IMR-90 (cell line): Measurements from ENCODE around the gene CFAP161. TPM values are rescaled to one million over a fixed set of nuclear protein-coding genes. Genes with fewer than 3 reads are reported as not detected.

ENCODE experiments used
- ATAC-seq: fragments of 200-7000 bp; cut with Tn5 transposase; 2 replicates; pipeline ENCODE4 v1.9.1; 2020; ENCODE audit warnings: low read depth, mild to moderate bottlenecking, moderate library complexity
- BruUV-seq: library from RNA; stranded (reverse); fragments of 400-500 nt; replicated peaks from 2 replicates; lab custom pipeline; 2021; lab: Mats Ljungman, UMichigan
- CTCF ChIA-PET: fragments of 300-600 bp; formaldehyde crosslinking; extraction: SDS; loops from one replicate; lab custom pipeline; 2021; ENCODE audit warnings: antibody characterized with exemption; lab: Yijun Ruan, JAX
- POLR2A ChIA-PET: fragments of 300-600 bp; sonication (Branson Sonifier 250); formaldehyde crosslinking; loops from one replicate; lab custom pipeline; 2022; ENCODE audit warnings: antibody characterized with exemption; ENCODE audit not compliant: unreplicated experiment; lab: Charles Lee
- DNase-seq: peaks from one replicate; pipeline ENCODE4 v3.0.0; 2013
- H2AFZ ChIP-seq: replicated peaks from 2 replicates; pipeline ENCODE3; 2013; ENCODE audit warnings: low read length, mild to moderate bottlenecking; ENCODE audit not compliant: poor library complexity
- H2AK5ac ChIP-seq: 2 replicates; pipeline ENCODE4 v1.6.1; 2013; ENCODE audit warnings: low read depth, low read length, inconsistent platforms
- H2AK9ac ChIP-seq: replicated peaks from 2 replicates; pipeline ENCODE3; 2013; ENCODE audit warnings: mild to moderate bottlenecking, low read depth, low read length, moderate library complexity; ENCODE audit not compliant: poor library complexity
- H2BK120ac ChIP-seq: 2 replicates; pipeline ENCODE4 v1.6.1; 2013; ENCODE audit warnings: low read depth, low read length, inconsistent platforms
- H2BK15ac ChIP-seq: 3 replicates; pipeline ENCODE4 v1.6.1; 2013; ENCODE audit warnings: low read depth, low read length, inconsistent platforms
- H2BK20ac ChIP-seq: 2 replicates; pipeline ENCODE4 v1.6.1; 2013; ENCODE audit warnings: low read depth, mild to moderate bottlenecking, inconsistent platforms, low read length, moderate library complexity
- H2BK5ac ChIP-seq: 2 replicates; pipeline ENCODE4 v1.6.1; 2013; ENCODE audit warnings: mild to moderate bottlenecking, low read depth, low read length, inconsistent platforms; ENCODE audit not compliant: poor library complexity, severe bottlenecking
- H3K14ac ChIP-seq: replicated peaks from 2 replicates; pipeline ENCODE4 v1.6.1; 2013; ENCODE audit warnings: low read depth, low read length, inconsistent platforms
- H3K18ac ChIP-seq: 2 replicates; pipeline ENCODE4 v1.6.1; 2013; ENCODE audit warnings: low read depth, low read length, control low read depth
- H3K23ac ChIP-seq: 2 replicates; pipeline ENCODE4 v1.6.1; 2013; ENCODE audit warnings: low read depth, low read length, inconsistent platforms
- H3K27ac ChIP-seq: 2 replicates; pipeline ENCODE4 v1.5.1; 2013; ENCODE audit warnings: mild to moderate bottlenecking, control low read depth, low read length; ENCODE audit not compliant: insufficient read depth
- H3K27me3 ChIP-seq: 2 replicates; pipeline ENCODE4 v1.6.1; 2013; ENCODE audit warnings: low read length; ENCODE audit not compliant: control insufficient read depth, insufficient read depth
- H3K36me3 ChIP-seq: 2 replicates; pipeline ENCODE4 v1.6.1; 2013; ENCODE audit warnings: low read length, mixed read lengths; ENCODE audit not compliant: control insufficient read depth, insufficient read depth
- H3K4ac ChIP-seq: 2 replicates; pipeline ENCODE4 v1.6.1; 2013; ENCODE audit warnings: low read depth, low read length, inconsistent platforms
- H3K4me1 ChIP-seq: 2 replicates; pipeline ENCODE4 v1.6.1; 2013; ENCODE audit warnings: low read length, mixed read lengths; ENCODE audit not compliant: control insufficient read depth, insufficient read depth
- H3K4me2 ChIP-seq: 2 replicates; pipeline ENCODE4 v1.6.1; 2013; ENCODE audit warnings: low read depth, mild to moderate bottlenecking, control low read depth, low read length, moderate library complexity
- H3K4me3 ChIP-seq: 2 replicates; pipeline ENCODE4 v1.5.1; 2013; ENCODE audit warnings: low read depth, mild to moderate bottlenecking, control low read depth, low read length, moderate library complexity; ENCODE audit not compliant: insufficient read depth
- H3K56ac ChIP-seq: 2 replicates; pipeline ENCODE4 v1.6.1; 2013; ENCODE audit warnings: low read length, inconsistent platforms; ENCODE audit not compliant: insufficient read depth; ENCODE audit errors: extremely low read depth
- H3K79me1 ChIP-seq, 2 experiments: 2 replicates each; pipeline ENCODE4 v1.6.1; 2013; ENCODE audit warnings: low read length in 2 of 2, inconsistent platforms in 1 of 2, low read depth in 1 of 2
- H3K9ac ChIP-seq: 2 replicates; pipeline ENCODE4 v1.6.1; 2013; ENCODE audit warnings: low read depth, low read length, control low read depth
- H3K9me1 ChIP-seq: 2 replicates; pipeline ENCODE4 v1.6.1; 2013; ENCODE audit warnings: low read length, inconsistent platforms; ENCODE audit not compliant: insufficient read depth
- H3K9me3 ChIP-seq: 2 replicates; pipeline ENCODE4 v1.6.1; 2013; ENCODE audit warnings: low read length; ENCODE audit not compliant: control insufficient read depth, insufficient read depth
- H4K20me1 ChIP-seq: 2 replicates; pipeline ENCODE4 v1.6.1; 2013; ENCODE audit warnings: low read length, inconsistent platforms; ENCODE audit not compliant: insufficient read depth
- H4K5ac ChIP-seq: 2 replicates; pipeline ENCODE4 v1.6.1; 2013; ENCODE audit warnings: mild to moderate bottlenecking, low read depth, low read length, control low read depth
- H4K8ac ChIP-seq, 2 experiments: 2 replicates each; pipeline ENCODE4 v1.6.1; 2013; ENCODE audit warnings: low read depth in 2 of 2, low read length in 2 of 2, control low read depth in 1 of 2, inconsistent platforms in 1 of 2
- H4K91ac ChIP-seq: 2 replicates; pipeline ENCODE4 v1.6.1; 2013; ENCODE audit warnings: low read depth, low read length, inconsistent platforms; ENCODE audit not compliant: insufficient read depth
- BHLHE40 ChIP-seq: fragments of 150-350 bp; IDR thresholded peaks from 2 replicates; pipeline ENCODE4 v1.6.1; 2016; ENCODE audit warnings: mild to moderate bottlenecking, low read depth, low read length
- CEBPB ChIP-seq: IDR thresholded peaks from 2 replicates; pipeline ENCODE4 v1.6.1; 2012; ENCODE audit warnings: low read depth, low read length, improper control_type of control experiment
- CHD1 ChIP-seq: IDR thresholded peaks from 2 replicates; pipeline ENCODE4 v1.6.1; 2012; ENCODE audit warnings: low read depth, low read length, improper control_type of control experiment
- CTCF ChIP-seq: conservative IDR thresholded peaks from 2 replicates; pipeline ENCODE4 v1.5.1; 2012; ENCODE audit warnings: mild to moderate bottlenecking, low read depth, low read length, improper control_type of control experiment
- ELK1 ChIP-seq: fragments of 150-350 bp; IDR thresholded peaks from 2 replicates; pipeline ENCODE4 v1.6.1; 2016; ENCODE audit warnings: low read depth, mild to moderate bottlenecking, low read length, moderate library complexity, borderline replicate concordance
- FOS ChIP-seq: fragments of 150-350 bp; IDR thresholded peaks from 2 replicates; pipeline ENCODE4 v1.6.1; 2016; ENCODE audit warnings: low read depth, low read length
- MAFK ChIP-seq: IDR thresholded peaks from 2 replicates; pipeline ENCODE4 v1.6.1; 2012; ENCODE audit warnings: low read depth, low read length, improper control_type of control experiment
- MAZ ChIP-seq: IDR thresholded peaks from 2 replicates; pipeline ENCODE4 v1.6.1; 2012; ENCODE audit warnings: low read depth, mild to moderate bottlenecking, low read length, improper control_type of control experiment, moderate library complexity, borderline replicate concordance
- MXI1 ChIP-seq: IDR thresholded peaks from 2 replicates; pipeline ENCODE4 v1.6.1; 2012; ENCODE audit warnings: low read depth, mild to moderate bottlenecking, low read length, moderate library complexity, borderline replicate concordance
- NFE2L2 ChIP-seq: fragments of 150-350 bp; IDR thresholded peaks from 2 replicates; pipeline ENCODE4 v1.6.1; 2016; ENCODE audit warnings: low read depth, mild to moderate bottlenecking, low read length
- POLR2A ChIP-seq: IDR thresholded peaks from 2 replicates; pipeline ENCODE4 v1.6.1; 2012; ENCODE audit warnings: mild to moderate bottlenecking, low read depth, low read length
- RAD21 ChIP-seq: IDR thresholded peaks from 2 replicates; pipeline ENCODE4 v1.6.1; 2012; ENCODE audit warnings: low read length, improper control_type of control experiment
- RCOR1 ChIP-seq: IDR thresholded peaks from 2 replicates; pipeline ENCODE4 v1.6.1; 2012; ENCODE audit warnings: mild to moderate bottlenecking, low read length, improper control_type of control experiment; ENCODE audit not compliant: insufficient replicate concordance
- RFX5 ChIP-seq: IDR thresholded peaks from 2 replicates; pipeline ENCODE4 v1.8.0; 2012; ENCODE audit warnings: low read depth, mild to moderate bottlenecking, low read length, moderate library complexity
- SMC3 ChIP-seq: fragments of 150-350 bp; IDR thresholded peaks from 2 replicates; pipeline ENCODE4 v1.6.1; 2016; ENCODE audit warnings: low read depth, mild to moderate bottlenecking, antibody characterized with exemption, low read length, moderate library complexity
- USF2 ChIP-seq: fragments of 150-350 bp; IDR thresholded peaks from 2 replicates; pipeline ENCODE4 v1.6.1; 2017; ENCODE audit warnings: mild to moderate bottlenecking, antibody characterized with exemption, low read length, low read depth
- WGBS, 2 experiments: methylation state at CpG; one replicate each; pipeline versions ENCODE4 v1.1.5 to v1.1.7; 2013; ENCODE audit warnings: missing lambda C conversion rate in 2 of 2; ENCODE audit not compliant: insufficient read length in 1 of 2; ENCODE audit errors: extremely low coverage in 2 of 2; 5-methylcytosine and 5-hydroxymethylcytosine counted together
- dilution Hi-C: fragments of 300-500 bp; cut with HindIII; formaldehyde crosslinking; loops from one replicate; pipeline ENCODE4 v1.14.3; 2018; ENCODE audit warnings: low sequenced_read_pairs; ENCODE audit not compliant: unreplicated experiment
- in situ Hi-C: fragments of 300-500 bp; cut with MboI; formaldehyde crosslinking; loops from 3 replicates; pipeline ENCODE4 v1.14.3; 2019; ENCODE audit warnings: low sequenced_read_pairs, inconsistent platforms, mixed read lengths
- intact Hi-C: fragments of 100-400 bp; cut with micrococcal nuclease; formaldehyde crosslinking; loops from 2 replicates; pipeline ENCODE4 v1.10.0; 2022
- polyA plus RNA-seq, 3 experiments: library from polyadenylated mRNA; depleted of rRNA; stranded (reverse); fragments of >200 nt; gene quantifications; 2 replicates each; pipeline ENCODE4 v1.2.3, GENCODE V29; 2012; ENCODE audit warnings: low replicate concordance in 1 of 3
- total RNA-seq: library from RNA; depleted of rRNA; stranded (reverse); fragments of >200 nt; gene quantifications from 2 replicates; pipeline ENCODE4 v1.2.3, GENCODE V29; 2012

CFAP161 gene
- total and polyA plus RNA-seq, 2 of the 4 experiments (the other 2 are of a cell fraction): not detected

- Histone ChIP-seq H2BK15ac (no peak overlapping the region), H3K27ac (no peak overlapping the region), H3K4me1 (no peaks in the 10 kb centered on the region), H2BK20ac (no peak overlapping the region), H4K20me1 (no peaks in the 10 kb centered on the region), H3K18ac (no peak overlapping the region), H2BK5ac (no peak overlapping the region), H4K8ac (no peak overlapping the region), H3K9me1 (no peaks in the 10 kb centered on the region), H3K79me1 (no peaks in the 10 kb centered on the region), H3K9ac (no peak overlapping the region), H3K4me2 (no peak overlapping the region), H4K5ac (no peak overlapping the region), H3K36me3 (no peaks in the 10 kb centered on the region), H2AK9ac (no peak overlapping the region), H3K4ac (no peak overlapping the region), H3K27me3 (peaks cover 11% of the 10 kb centered on the region), H2BK120ac (no peak overlapping the region), H2AK5ac (no peak overlapping the region), H3K56ac (no peak overlapping the region), H3K9me3 (no peaks in the 10 kb centered on the region), H4K91ac (no peak overlapping the region), H3K14ac (no peak overlapping the region), H3K23ac (no peak overlapping the region), H2AFZ (no peak overlapping the region), H3K4me3 (no peak overlapping the region)
- ChIA-PET POLR2A (no interaction called here), CTCF (interaction anchor here (0.7 to 2.2 kb wide), 2 partner anchors 9 to 120 kb away, joined by 3 to 10 read pairs; no protein-coding TSS in a partner anchor)
- dilution Hi-C loops: no loop called here
- no TSS peak for BruUV-seq
- no peak for TF ChIP-seq MAFK
- TF ChIP-seq ELK1: no peak
- no peak for TF ChIP-seq RFX5
- no peak for TF ChIP-seq FOS
- TF ChIP-seq RCOR1: no peak
- TF ChIP-seq NFE2L2: no peak
- no peak for TF ChIP-seq BHLHE40
- TF ChIP-seq MXI1: no peak
- no peak for TF ChIP-seq CTCF
- no peak for TF ChIP-seq CEBPB
- no peak for TF ChIP-seq SMC3
- TF ChIP-seq USF2: no peak
- TF ChIP-seq CHD1: no peak
- no peak for TF ChIP-seq RAD21
- no peak for TF ChIP-seq MAZ
- no peak for TF ChIP-seq POLR2A
- ATAC-seq (no peak), DNase-seq (no peak)
- WGBS, 2 experiments: no CpG with 5 or more reads among the region's 1 CpG
- in situ Hi-C loops: no loop called here
- intact Hi-C loops: no loop called here
These were observed 12.4 kb downstream of the CFAP161 start for GRCh38 chr15:81146466-81146865.
